ENCODE data around the gene DSC2.

- no peak for TF ChIP-seq EZH2phosphoT487 (IDR thresholded peaks at IDR 0.05)
- TF ChIP-seq EZH2 (IDR thresholded peaks at IDR 0.05): no peak
- TF ChIP-seq CTCF (IDR thresholded peaks at IDR 0.05): no peak
Observed at GRCh38 chr18:31070206-31070605, 32.0 kb downstream of the DSC2 start.
